GM12878 (cell line): Measurements from ENCODE around the gene NEO1. TPM values are rescaled to one million over a fixed set of nuclear protein-coding genes. Genes with fewer than 3 reads are reported as not detected.

Experiments used
- ATAC-seq: fragments of 200-7000 bp; cut with Tn5 transposase; 3 replicates; pipeline ENCODE4 v1.9.1; 2020; ENCODE audit warnings: mild to moderate bottlenecking, moderate library complexity
- BruUV-seq: library from RNA; stranded (reverse); fragments of 400-500 nt; replicated peaks from 2 replicates; lab custom pipeline; 2021; lab: Mats Ljungman, UMichigan
- CTCF ChIA-PET: fragments of 300-600 bp; sonication (Branson Sonifier 250); formaldehyde crosslinking; extraction: SDS; loops from one replicate; lab custom pipeline; 2021; ENCODE audit warnings: inconsistent platforms; lab: Yijun Ruan, JAX
- POLR2A ChIA-PET: fragments of 350-600 bp; formaldehyde crosslinking; extraction: SDS; loops from one replicate; lab custom pipeline; 2021; ENCODE audit warnings: inconsistent platforms; lab: Charles Lee
- RAD21 ChIA-PET: fragments of 300-600 bp; sonication (Branson Sonifier 250); formaldehyde crosslinking; loops from one replicate; lab custom pipeline; 2023; ENCODE audit warnings: antibody characterized with exemption; ENCODE audit not compliant: unreplicated experiment; lab: Charles Lee
- SMC1A ChIA-PET: fragments of 300-600 bp; sonication (Branson Sonifier 250); formaldehyde crosslinking; loops from one replicate; lab custom pipeline; 2023; ENCODE audit not compliant: unreplicated experiment, uncharacterized antibody; lab: Charles Lee
- DNase-seq: peaks from one replicate; pipeline ENCODE4 v3.0.0-alpha.2; 2011; ENCODE audit warnings: low read depth, low spot score
- FAIRE-seq: peaks from 3 replicates; lab custom pipeline; 2011; peaks lifted over from hg19 to GRCh38; lab: Jason Lieb, UNC
- H2AFZ ChIP-seq: 2 replicates; pipeline ENCODE4 v1.6.0; 2011; ENCODE audit warnings: low read depth, low read length, control low read depth; ENCODE audit not compliant: control insufficient read depth
- H3K27ac ChIP-seq: 2 replicates; pipeline ENCODE4 v1.5.1; 2011; ENCODE audit warnings: control low read depth; ENCODE audit not compliant: control insufficient read depth, insufficient read depth
- H3K27me3 ChIP-seq, 2 experiments: replicated peaks in 1 of 2; 2 replicates each; pipeline versions ENCODE4 v1.6.0 to v1.6.1; 2011; ENCODE audit warnings: low read length in 1 of 2; ENCODE audit not compliant: control insufficient read depth in 2 of 2, insufficient read depth in 2 of 2
- H3K36me3 ChIP-seq, 2 experiments: 2 replicates each; pipeline ENCODE4 v1.5.1; 2011; ENCODE audit warnings: low read length in 1 of 2; ENCODE audit not compliant: control insufficient read depth in 2 of 2, insufficient read depth in 2 of 2
- H3K4me1 ChIP-seq: 2 replicates; pipeline ENCODE4 v1.6.1; 2011; ENCODE audit warnings: mild to moderate bottlenecking, low read length, moderate library complexity, mixed read lengths; ENCODE audit not compliant: control insufficient read depth, insufficient read depth
- H3K4me2 ChIP-seq: 2 replicates; pipeline ENCODE4 v1.6.0; 2011; ENCODE audit warnings: control low read depth; ENCODE audit not compliant: control insufficient read depth, insufficient read depth
- H3K4me3 ChIP-seq: fragments of 200-600 bp; sonication (generic); 2 replicates; pipeline ENCODE4 v1.5.1; 2016
- H3K79me2 ChIP-seq: 2 replicates; pipeline ENCODE4 v1.6.0; 2011; ENCODE audit warnings: low read length; ENCODE audit not compliant: control insufficient read depth, insufficient read depth
- H3K9ac ChIP-seq: 2 replicates; pipeline ENCODE4 v1.8.0; 2011; ENCODE audit warnings: low read length, control low read depth, mixed read lengths; ENCODE audit not compliant: control insufficient read depth, insufficient read depth
- H3K9me3 ChIP-seq: replicated peaks from 3 replicates; pipeline ENCODE4 v1.5.1; 2011; ENCODE audit warnings: mild to moderate bottlenecking, low read length; ENCODE audit not compliant: control insufficient read depth, insufficient read depth
- H4K20me1 ChIP-seq: 2 replicates; pipeline ENCODE4 v1.6.0; 2011; ENCODE audit not compliant: control insufficient read depth, insufficient read depth
- BRCA1 ChIP-seq: IDR thresholded peaks from 2 replicates; pipeline ENCODE4 v1.6.1; 2011; ENCODE audit warnings: low read depth, low read length, improper control_type of control experiment
- CBFB ChIP-seq: IDR thresholded peaks from 2 replicates; pipeline ENCODE4 v1.6.1; 2016; ENCODE audit warnings: antibody characterized with exemption, low read depth
- CREB1 ChIP-seq: IDR thresholded peaks from 2 replicates; pipeline ENCODE4 v1.6.1; 2012; ENCODE audit warnings: low read depth, mild to moderate bottlenecking, inconsistent platforms
- MYC ChIP-seq: IDR thresholded peaks from 2 replicates; pipeline ENCODE4 v1.6.1; 2011; ENCODE audit warnings: mild to moderate bottlenecking, low read length, moderate library complexity, inconsistent platforms; ENCODE audit not compliant: insufficient read depth, insufficient replicate concordance, insufficient read length, severe bottlenecking
- RELA ChIP-seq: fragments of 450-650 bp; IDR thresholded peaks from 2 replicates; pipeline ENCODE4 v1.8.0; 2014; ENCODE audit warnings: borderline replicate concordance; ENCODE audit not compliant: partially characterized antibody
- SIN3A ChIP-seq: IDR thresholded peaks from 2 replicates; pipeline ENCODE4 v1.6.1; 2012; ENCODE audit warnings: low read depth, low read length, improper control_type of control experiment
- SMARCA5 ChIP-seq: fragments of 450-650 bp; IDR thresholded peaks from 2 replicates; pipeline ENCODE4 v1.6.1; 2017; ENCODE audit warnings: mild to moderate bottlenecking
- SUZ12 ChIP-seq: fragments of 200-600 bp; sonication (generic); IDR thresholded peaks from one replicate; pipeline ENCODE4 v1.6.1; 2018; ENCODE audit warnings: antibody characterized with exemption, mild to moderate bottlenecking; ENCODE audit not compliant: unreplicated experiment
- TARDBP ChIP-seq: IDR thresholded peaks from 2 replicates; pipeline ENCODE4 v1.6.1; 2016; ENCODE audit warnings: borderline replicate concordance
- ZZZ3 ChIP-seq: IDR thresholded peaks from 2 replicates; pipeline ENCODE4 v1.6.1; 2011; ENCODE audit warnings: low read depth; ENCODE audit not compliant: control insufficient read depth, insufficient read length
- WGBS: methylation state at CpG from one replicate; pipeline ENCODE4 v1.1.6; 2016; ENCODE audit warnings: low lambda C conversion rate; ENCODE audit not compliant: insufficient replicate concordance, insufficient coverage; ENCODE audit errors: missing lambda C conversion rate; 5-methylcytosine and 5-hydroxymethylcytosine counted together
- in situ Hi-C: fragments of 300-500 bp; cut with MboI; formaldehyde crosslinking; loops from 9 replicates; pipeline ENCODE4 v1.14.3; 2018; ENCODE audit warnings: mixed read lengths
- intact Hi-C: fragments of 100-400 bp; cut with micrococcal nuclease; formaldehyde crosslinking; loops from one replicate; pipeline ENCODE4 v1.14.2; 2022; ENCODE audit not compliant: unreplicated experiment
- polyA plus RNA-seq, 11 experiments: library from polyadenylated mRNA; depleted of rRNA in 4 of 11; unstranded in 6 of 11; stranded (reverse) in 5 of 11; fragments of >200 nt; fragmentation: Nextera tagmentation in 4 of 11; fragmentation: Illumina TruSeq in 1 of 11; extraction: Ambion mirVana in 4 of 11; extraction: Trizol in 1 of 11; gene quantifications; 1 replicate in 1 of 11; 2 replicates in 10 of 11; pipeline versions ENCODE4 v1.2.1 to v1.2.3, GENCODE V29; 2011 to 2016; ENCODE audit warnings: inconsistent platforms in 2 of 11, missing spikeins in 2 of 11, low read depth in 1 of 11
- total RNA-seq, 4 experiments: library from RNA; depleted of rRNA in 3 of 4; stranded (reverse); fragments of >200 nt in 3 of 4; fragmentation: Illumina TruSeq in 1 of 4; extraction: Trizol in 1 of 4; gene quantifications; 2 replicates each; pipeline versions ENCODE4 v1.2.1 to v1.2.3, GENCODE V29; 2013 to 2021
- TF ChIP-seq, protein P1 (sequence below): fragments of 450-650 bp; formaldehyde crosslinking; IDR thresholded peaks from 2 replicates; pipeline ENCODE4 v1.4.0; 2020; ENCODE audit warnings: mild to moderate bottlenecking, moderate library complexity
- TF ChIP-seq, protein P2 (sequence below): fragments of 150-350 bp; IDR thresholded peaks from 2 replicates; pipeline ENCODE4 v1.6.1; 2016; ENCODE audit warnings: low read depth, low read length

The NEO1 gene
- total and polyA plus RNA-seq, 10 of the 15 experiments (the other 5 are each of a cell fraction or from before 2014, with no cell fraction given), result 0.03 to 2.0 (median 0.32) TPM

DNA sequence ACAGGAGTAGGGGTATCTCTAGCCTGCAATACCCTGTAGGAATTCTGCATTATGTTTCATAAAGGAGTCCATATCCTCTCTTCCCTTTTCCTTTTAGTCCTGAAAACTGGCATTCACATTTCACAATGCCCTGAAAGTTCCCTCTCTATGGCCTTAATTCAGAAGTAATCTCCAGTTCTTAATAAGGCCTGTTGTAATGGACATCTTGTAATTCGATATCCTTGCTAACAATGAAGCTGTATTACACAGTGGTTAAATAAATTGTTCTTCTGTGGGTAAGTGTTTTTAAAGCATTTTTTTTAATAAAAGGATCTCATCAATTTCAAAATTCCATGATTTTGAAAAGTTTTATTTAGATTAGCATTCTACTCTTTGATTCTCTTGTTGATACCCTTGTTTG, 34.3 kb upstream of the NEO1 start:
- ATAC-seq (no peak), FAIRE-seq (no peak), DNase-seq (no peak)
- WGBS, result 43% methylated on average over 1 of the region's 1 CpG
- no peaks in the 10 kb centered on the region for H3K4me1 ChIP-seq
- TF ChIP-seq CBFB (no peak), SMARCA5 (no peak), SIN3A (no peak), RELA (no peak), MYC (no peak), BRCA1 (no peak), SUZ12 (no peak), TARDBP (no peak), ZZZ3 (no peak), CREB1 (no peak)
- TF ChIP-seq, protein P1, sequence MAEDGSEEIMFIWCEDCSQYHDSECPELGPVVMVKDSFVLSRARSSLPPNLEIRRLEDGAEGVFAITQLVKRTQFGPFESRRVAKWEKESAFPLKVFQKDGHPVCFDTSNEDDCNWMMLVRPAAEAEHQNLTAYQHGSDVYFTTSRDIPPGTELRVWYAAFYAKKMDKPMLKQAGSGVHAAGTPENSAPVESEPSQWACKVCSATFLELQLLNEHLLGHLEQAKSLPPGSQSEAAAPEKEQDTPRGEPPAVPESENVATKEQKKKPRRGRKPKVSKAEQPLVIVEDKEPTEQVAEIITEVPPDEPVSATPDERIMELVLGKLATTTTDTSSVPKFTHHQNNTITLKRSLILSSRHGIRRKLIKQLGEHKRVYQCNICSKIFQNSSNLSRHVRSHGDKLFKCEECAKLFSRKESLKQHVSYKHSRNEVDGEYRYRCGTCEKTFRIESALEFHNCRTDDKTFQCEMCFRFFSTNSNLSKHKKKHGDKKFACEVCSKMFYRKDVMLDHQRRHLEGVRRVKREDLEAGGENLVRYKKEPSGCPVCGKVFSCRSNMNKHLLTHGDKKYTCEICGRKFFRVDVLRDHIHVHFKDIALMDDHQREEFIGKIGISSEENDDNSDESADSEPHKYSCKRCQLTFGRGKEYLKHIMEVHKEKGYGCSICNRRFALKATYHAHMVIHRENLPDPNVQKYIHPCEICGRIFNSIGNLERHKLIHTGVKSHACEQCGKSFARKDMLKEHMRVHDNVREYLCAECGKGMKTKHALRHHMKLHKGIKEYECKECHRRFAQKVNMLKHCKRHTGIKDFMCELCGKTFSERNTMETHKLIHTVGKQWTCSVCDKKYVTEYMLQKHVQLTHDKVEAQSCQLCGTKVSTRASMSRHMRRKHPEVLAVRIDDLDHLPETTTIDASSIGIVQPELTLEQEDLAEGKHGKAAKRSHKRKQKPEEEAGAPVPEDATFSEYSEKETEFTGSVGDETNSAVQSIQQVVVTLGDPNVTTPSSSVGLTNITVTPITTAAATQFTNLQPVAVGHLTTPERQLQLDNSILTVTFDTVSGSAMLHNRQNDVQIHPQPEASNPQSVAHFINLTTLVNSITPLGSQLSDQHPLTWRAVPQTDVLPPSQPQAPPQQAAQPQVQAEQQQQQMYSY (CRISPR knock-in tag), result no peak
- TF ChIP-seq, protein P2, sequence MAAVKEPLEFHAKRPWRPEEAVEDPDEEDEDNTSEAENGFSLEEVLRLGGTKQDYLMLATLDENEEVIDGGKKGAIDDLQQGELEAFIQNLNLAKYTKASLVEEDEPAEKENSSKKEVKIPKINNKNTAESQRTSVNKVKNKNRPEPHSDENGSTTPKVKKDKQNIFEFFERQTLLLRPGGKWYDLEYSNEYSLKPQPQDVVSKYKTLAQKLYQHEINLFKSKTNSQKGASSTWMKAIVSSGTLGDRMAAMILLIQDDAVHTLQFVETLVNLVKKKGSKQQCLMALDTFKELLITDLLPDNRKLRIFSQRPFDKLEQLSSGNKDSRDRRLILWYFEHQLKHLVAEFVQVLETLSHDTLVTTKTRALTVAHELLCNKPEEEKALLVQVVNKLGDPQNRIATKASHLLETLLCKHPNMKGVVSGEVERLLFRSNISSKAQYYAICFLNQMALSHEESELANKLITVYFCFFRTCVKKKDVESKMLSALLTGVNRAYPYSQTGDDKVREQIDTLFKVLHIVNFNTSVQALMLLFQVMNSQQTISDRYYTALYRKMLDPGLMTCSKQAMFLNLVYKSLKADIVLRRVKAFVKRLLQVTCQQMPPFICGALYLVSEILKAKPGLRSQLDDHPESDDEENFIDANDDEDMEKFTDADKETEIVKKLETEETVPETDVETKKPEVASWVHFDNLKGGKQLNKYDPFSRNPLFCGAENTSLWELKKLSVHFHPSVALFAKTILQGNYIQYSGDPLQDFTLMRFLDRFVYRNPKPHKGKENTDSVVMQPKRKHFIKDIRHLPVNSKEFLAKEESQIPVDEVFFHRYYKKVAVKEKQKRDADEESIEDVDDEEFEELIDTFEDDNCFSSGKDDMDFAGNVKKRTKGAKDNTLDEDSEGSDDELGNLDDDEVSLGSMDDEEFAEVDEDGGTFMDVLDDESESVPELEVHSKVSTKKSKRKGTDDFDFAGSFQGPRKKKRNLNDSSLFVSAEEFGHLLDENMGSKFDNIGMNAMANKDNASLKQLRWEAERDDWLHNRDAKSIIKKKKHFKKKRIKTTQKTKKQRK, result no peak
- H3K4me3 ChIP-seq, result no peak overlapping the region
- H4K20me1 ChIP-seq, result no peaks in the 10 kb centered on the region
- SMC1A ChIA-PET, result no interaction called here
- POLR2A ChIA-PET, result no interaction called here
- no peak overlapping the region for H3K27ac ChIP-seq
- no peak overlapping the region for H3K9ac ChIP-seq
- CTCF ChIA-PET, result no interaction called here
- H3K36me3 ChIP-seq, result no peaks in the 10 kb centered on the region
- peaks cover 0 to 6% of the 10 kb centered on the region in 2 experiments; a peak in 3 of 4 replicates for H3K27me3 ChIP-seq
- RAD21 ChIA-PET, result no interaction called here
- H2AFZ ChIP-seq, result no peak overlapping the region
- in situ Hi-C loops (no loop called here), intact Hi-C loops (no loop called here)
- no TSS peak for BruUV-seq
- H3K79me2 ChIP-seq, result no peaks in the 10 kb centered on the region
- H3K4me2 ChIP-seq, result no peak overlapping the region
- H3K9me3 ChIP-seq, result no peaks in the 10 kb centered on the region
